Panc1 (cell line): ENCODE measurements around the gene SLC35G1. TPM values are rescaled to one million over a fixed set of nuclear protein-coding genes. Genes with fewer than 3 reads are reported as not detected.

ENCODE experiments used
- total RNA-seq: library from RNA; stranded (reverse); gene quantifications from one replicate; pipeline ENCODE4 v1.2.1, GENCODE V29; 2021; ENCODE audit not compliant: unreplicated experiment

The SLC35G1 gene
- total RNA-seq, 1 experiment from 2014 or later: 13.6 TPM

Other genes starting within 250 kb of the SLC35G1 start
- 20.3 TPM for gene FRA10AC1, start 191.4 kb upstream of the SLC35G1 start, total RNA-seq
- gene LGI1, start 136.0 kb upstream of the SLC35G1 start, total RNA-seq: not detected
- gene PLCE1, start 100.0 kb downstream of the SLC35G1 start, total RNA-seq: 39.7 TPM